Stimulated activated CD4-positive, alpha-beta T cell treated with anti-CD3 and anti-CD28 coated beads, Interleukin-12 subunit alpha, Interleukin-12 subunit beta, amount 100 ng/mL, for 48 hours (primary cell): ENCODE measurements around the gene C1QTNF12.
"Not testable (repeated sequence)": the region's sequence is repeated elsewhere in the genome, so short reads cannot be mapped to it uniquely, and the experiment has no call there.

ENCODE experiments used
- DNase-seq, 3 donors: peaks; one replicate each; pipeline ENCODE4 v3.0.0-alpha.2; 2020; ENCODE audit warnings: low read depth in 2 of 3, low spot score in 1 of 3

The C1QTNF12 gene

GRCh38 chr1:1199961-1200875 lies 46.3 kb downstream of the C1QTNF12 start:
- DNase-seq, result no peak

GRCh38 chr1:1199141-1199960 lies 47.2 kb downstream of the C1QTNF12 start:
- no peak for DNase-seq

- no peak for DNase-seq
Measured at GRCh38 chr1:1198423-1199140, 47.9 kb downstream of the C1QTNF12 start.

GRCh38 chr1:1197551-1198422 lies 48.7 kb downstream of the C1QTNF12 start:
- no peak for DNase-seq

GRCh38 chr1:1197188-1197500 lies 49.4 kb downstream of the C1QTNF12 start:
- DNase-seq, result no peak

- no peak for DNase-seq
Measured at GRCh38 chr1:1196431-1197187, 49.9 kb downstream of the C1QTNF12 start.

GRCh38 chr1:1195726-1196125 lies 50.8 kb downstream of the C1QTNF12 start:
- DNase-seq, result not testable (repeated sequence)

GRCh38 chr1:1194723-1195122 lies 51.8 kb downstream of the C1QTNF12 start:
- DNase-seq, result no peak
